Chondrocyte (in vitro differentiated cells): ENCODE measurements around the gene CNST. TPM values are rescaled to one million over a fixed set of nuclear protein-coding genes. Genes with fewer than 3 reads are reported as not detected.

Experiments used
- DNase-seq: peaks from one replicate; pipeline ENCODE4 v3.0.0; 2021; ENCODE audit warnings: mixed read lengths, low spot score
- H3K27ac Mint-ChIP-seq: one replicate; pipeline ENCODE4 v1.8.0; 2021; ENCODE audit warnings: mild to moderate bottlenecking, moderate library complexity, mixed read lengths; ENCODE audit not compliant: unreplicated experiment
- H3K27me3 Mint-ChIP-seq: 2 replicates; pipeline ENCODE4 v1.8.0; 2021; ENCODE audit warnings: low read depth, mixed read lengths
- H3K36me3 Mint-ChIP-seq: 2 replicates; pipeline ENCODE4 v1.8.0; 2021; ENCODE audit warnings: low read depth, mixed read lengths
- H3K4me1 Mint-ChIP-seq: 2 replicates; pipeline ENCODE4 v1.8.0; 2021; ENCODE audit warnings: low read depth, mild to moderate bottlenecking, mixed read lengths
- H3K4me3 Mint-ChIP-seq: one replicate; pipeline ENCODE4 v1.8.0; 2021; ENCODE audit warnings: mild to moderate bottlenecking, moderate library complexity, mixed read lengths; ENCODE audit not compliant: unreplicated experiment
- H3K9me3 Mint-ChIP-seq: 2 replicates; pipeline ENCODE4 v1.8.0; 2021; ENCODE audit warnings: low read depth, mixed read lengths
- CTCF ChIP-seq: fragments of 200-600 bp; sonication (generic); IDR thresholded peaks from 2 replicates; pipeline ENCODE4 v1.5.0; 2021; ENCODE audit warnings: antibody characterized with exemption, mild to moderate bottlenecking, moderate library complexity
- long read RNA-seq: library from polyadenylated mRNA; stranded (forward); transcript quantifications from one replicate; pipeline ENCODE4 v2.0.0, GENCODE V29; 2021
- total RNA-seq: library from RNA; stranded (reverse); gene quantifications from 3 replicates; pipeline ENCODE4 v1.2.1, GENCODE V29; 2021

Gene CNST
- 22.3 to 25.6 TPM (median 25.2 TPM) in 3 replicates for total RNA-seq
- long read RNA-seq, partial matches to known transcripts, result 20 of 26 reads
- long read RNA-seq, other reads (novel, unspliced or antisense), result 6 of 26 reads

GRCh38 chr1:246566128-246566812, at the start of gene CNST, which contains the start of gene TFB2M:
CNST (plus strand) TSS chr1:246566456; CDS start chr1:246591563, 25,107 bp downstream.
TFB2M (minus strand) TSS chr1:246566261; CDS start chr1:246566138, 123 bp downstream.
- no peak for TF ChIP-seq CTCF
- H3K9me3 Mint-ChIP-seq, result no peaks in the 10 kb centered on the region
- peak; percentile 99 for DNase-seq
- peak within 1 kb of the TSS; percentile 96 for H3K4me3 Mint-ChIP-seq
- peak within 1 kb of the TSS; percentile 91 for H3K27ac Mint-ChIP-seq
- H3K36me3 Mint-ChIP-seq, result no peaks in the 10 kb centered on the region
- H3K27me3 Mint-ChIP-seq, result no peaks in the 10 kb centered on the region
- H3K4me1 Mint-ChIP-seq, result peaks cover 44% of the 10 kb centered on the region

GRCh38 chr1:246517391-246517790, 48.9 kb upstream of the CNST start:
- Mint-ChIP-seq H3K4me1 (no peaks in the 10 kb centered on the region), H3K27me3 (no peaks in the 10 kb centered on the region), H3K4me3 (no peak overlapping the region), H3K27ac (no peak overlapping the region), H3K36me3 (peaks cover 4% of the 10 kb centered on the region), H3K9me3 (peaks cover 19% of the 10 kb centered on the region)
- no peak for DNase-seq
- no peak for TF ChIP-seq CTCF

GRCh38 chr1:246518456-246519205, 47.6 kb upstream of the CNST start:
- no peak for TF ChIP-seq CTCF
- Mint-ChIP-seq H3K4me1 (no peaks in the 10 kb centered on the region), H3K4me3 (no peak overlapping the region), H3K27ac (no peak overlapping the region), H3K9me3 (peaks cover 19% of the 10 kb centered on the region), H3K36me3 (peaks cover 4% of the 10 kb centered on the region), H3K27me3 (no peaks in the 10 kb centered on the region)
- DNase-seq, result no peak

- Mint-ChIP-seq H3K9me3 (peaks cover 13% of the 10 kb centered on the region), H3K4me1 (no peaks in the 10 kb centered on the region)
Measured at GRCh38 chr1:246519514-246519913, 46.7 kb upstream of the CNST start.

More at GRCh38 chr1:246519514-246519913, 46.7 kb upstream of the CNST start:
- no peak for DNase-seq
- Mint-ChIP-seq H3K36me3 (peaks cover under 1% of the 10 kb centered on the region), H3K27ac (no peak overlapping the region), H3K4me3 (no peak overlapping the region), H3K27me3 (no peaks in the 10 kb centered on the region)
- TF ChIP-seq CTCF, result no peak
